Ureter (tissue), 1 donor: ENCODE results near the gene LCK. TPM values are rescaled to one million over a fixed set of nuclear protein-coding genes. Genes with fewer than 3 reads are reported as not detected.
A peak's percentile ranks its signal among the peaks of the same experiment; 100 is the strongest.

ENCODE experiments used
- DNase-seq: peaks from one replicate; pipeline ENCODE4 v3.0.0-alpha.2; 2020; ENCODE audit warnings: low spot score
- total RNA-seq: library from RNA; stranded (reverse); gene quantifications from one replicate; pipeline ENCODE4 v1.2.4, GENCODE V29; 2023
- donor health status: DM: yes; HTN: yes; CAD: no.

LCK gene
- 3.8 TPM for total RNA-seq

- DNase-seq, result no peak
Observed at GRCh38 chr1:32250893-32251716, at the start of gene LCK. TSS of gene LCK (plus strand) at chr1:32251265. CDS start at chr1:32274330, 23,065 bp downstream.

- no peak for DNase-seq
Observed at GRCh38 chr1:32204943-32205361, 46.1 kb upstream of the LCK start.

GRCh38 chr1:32205401-32206370 is 45.4 kb upstream of the LCK start, which contains the start of gene IQCC:
TSS of gene IQCC (plus strand) at chr1:32205671. CDS start at chr1:32205682, 11 bp downstream.
- peak; percentile 86 for DNase-seq

GRCh38 chr1:32208469-32208868 is 42.6 kb upstream of the LCK start:
- DNase-seq, result no peak

GRCh38 chr1:32208891-32209328 is 42.2 kb upstream of the LCK start, which contains the start of gene DCDC2B:
TSS of gene DCDC2B (plus strand) at chr1:32209089. CDS start at chr1:32209094, 5 bp downstream.
- peak; percentile 83 for DNase-seq

- DNase-seq, result no peak
Observed at GRCh38 chr1:32215629-32216480, 35.2 kb upstream of the LCK start.

- DNase-seq, result no peak
Observed at GRCh38 chr1:32216566-32216965, 34.5 kb upstream of the LCK start.

- no peak for DNase-seq
Observed at GRCh38 chr1:32219022-32219421, 32.0 kb upstream of the LCK start.

- DNase-seq, result no peak
Observed at GRCh38 chr1:32220746-32221580, 30.1 kb upstream of the LCK start.

- DNase-seq, result no peak
Observed at GRCh38 chr1:32221581-32221979, 29.5 kb upstream of the LCK start.

- peak; percentile 95 for DNase-seq
Observed at GRCh38 chr1:32221980-32222755, 28.9 kb upstream of the LCK start, which contains the start of the genes EIF3I and TMEM234. TSS of gene EIF3I (plus strand) at chr1:32222407. CDS start at chr1:32222442, 35 bp downstream. TSS of gene TMEM234 (minus strand) at chr1:32222353. CDS start at chr1:32222322, 31 bp downstream.

GRCh38 chr1:32223683-32224082 is 27.4 kb upstream of the LCK start:
- no peak for DNase-seq

- DNase-seq, result no peak
Observed at GRCh38 chr1:32224285-32224684, 26.8 kb upstream of the LCK start.

- DNase-seq, result no peak
Observed at GRCh38 chr1:32228771-32229170, 22.3 kb upstream of the LCK start.

- DNase-seq, result no peak
Observed at GRCh38 chr1:32231843-32232432, 19.1 kb upstream of the LCK start.

- no peak for DNase-seq
Observed at GRCh38 chr1:32232558-32233304, 18.3 kb upstream of the LCK start.

GRCh38 chr1:32234792-32235191 is 16.3 kb upstream of the LCK start:
- no peak for DNase-seq

GRCh38 chr1:32239337-32239736 is 11.7 kb upstream of the LCK start:
- DNase-seq, result no peak
